Hematopoietic multipotent progenitor cell treated with erythropoietin and hydrocortisone succinate and interleukin-3 and kit ligand, for 6 days (in vitro differentiated cells): ENCODE data around the gene FBXL15.
"Not testable (repeated sequence)": the region's sequence is repeated elsewhere in the genome, so short reads cannot be mapped to it uniquely, and the experiment has no call there.

Experiments
- DNase-seq: peaks from one replicate; pipeline ENCODE4 v3.0.0-alpha.2; 2015

FBXL15 gene

GRCh38 chr10:102431452-102432124 is 11.0 kb downstream of the FBXL15 start:
- DNase-seq: peak; percentile 61

GRCh38 chr10:102432162-102432950 is 11.7 kb downstream of the FBXL15 start, which contains the start of gene CUEDC2:
Gene CUEDC2 (minus strand): TSS chr10:102432574. CDS start chr10:102425188, 7,386 bp downstream.
- DNase-seq: peak; percentile 99

DNA sequence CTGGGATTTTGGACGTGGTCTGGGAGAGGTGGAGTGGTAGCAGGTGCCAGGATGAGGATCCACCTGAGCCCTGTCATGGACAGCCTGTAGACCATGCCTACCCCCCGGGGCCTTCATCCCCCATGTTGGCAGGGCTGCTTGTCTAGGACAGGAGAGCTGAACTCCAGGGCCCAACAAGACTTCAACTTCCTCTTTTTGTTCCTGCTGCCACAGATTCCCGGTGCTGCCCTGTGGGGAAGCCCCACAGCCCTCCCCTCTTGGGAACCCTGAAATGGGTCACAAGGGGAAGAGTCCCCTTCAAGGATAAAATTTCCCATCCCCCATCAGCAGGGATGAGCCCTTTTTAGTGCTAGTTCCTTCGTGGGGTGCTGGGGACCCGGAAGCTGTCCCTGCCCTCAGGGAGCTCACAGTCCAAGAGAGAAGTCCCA is 13.0 kb downstream of the FBXL15 start:
- peak; percentile 56 for DNase-seq

GRCh38 chr10:102434394-102435132 is 13.9 kb downstream of the FBXL15 start:
- peak; percentile 50 for DNase-seq

DNA sequence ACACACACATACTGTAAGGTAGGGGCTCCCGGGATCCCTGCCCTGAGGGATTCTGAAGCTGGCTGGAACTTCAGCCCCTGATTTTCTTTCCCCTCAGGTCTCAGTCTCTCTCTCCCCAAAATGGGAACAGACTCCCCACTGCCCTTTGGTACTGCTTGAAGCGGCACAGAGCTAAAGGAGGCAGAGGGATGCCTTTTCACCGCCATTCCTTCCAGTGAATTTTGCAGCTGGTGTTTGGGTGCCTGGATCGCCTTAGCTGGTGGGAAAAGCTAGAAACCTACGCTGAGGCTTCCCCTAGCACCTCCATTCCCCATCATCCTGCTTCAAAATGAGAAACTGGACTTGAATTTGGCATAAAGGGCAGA is 14.5 kb downstream of the FBXL15 start:
- no peak for DNase-seq

DNA sequence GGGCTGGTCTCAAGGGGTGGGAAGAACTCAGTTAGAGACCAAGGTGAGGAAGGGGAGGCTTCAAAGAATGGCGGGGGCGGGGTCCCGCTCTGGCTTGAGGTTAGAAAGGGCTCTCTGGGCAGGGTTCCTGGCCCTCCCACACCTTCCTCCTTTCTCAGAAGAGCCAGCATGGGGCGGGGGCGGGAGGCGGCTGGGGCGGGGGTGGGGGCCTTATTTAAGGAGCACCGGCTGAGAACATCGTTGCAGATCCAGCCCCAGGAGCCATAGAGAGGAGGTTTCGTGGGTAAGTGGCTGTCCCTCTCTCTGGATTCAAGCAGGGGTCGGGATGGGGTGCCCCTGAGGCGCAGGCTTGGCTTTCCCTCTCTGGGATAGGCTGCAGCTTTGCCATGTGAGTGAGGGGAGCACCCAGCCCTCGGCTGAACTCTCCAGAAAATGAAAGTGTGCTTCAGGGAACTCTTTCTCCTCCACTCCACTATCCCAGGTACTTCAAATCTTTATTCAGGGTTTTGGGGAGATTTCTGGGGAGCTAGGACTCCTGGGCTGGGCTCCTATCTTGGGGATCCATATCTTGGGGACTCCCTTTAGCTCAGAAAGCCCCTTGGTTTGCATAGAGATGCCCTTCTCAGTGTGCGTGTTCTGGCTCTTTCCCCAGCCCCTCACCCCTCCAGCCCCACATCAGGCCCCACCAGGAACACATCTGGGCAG is 15.0 kb downstream of the FBXL15 start:
- peak; percentile 77 for DNase-seq

GRCh38 chr10:102436312-102436711 is 15.7 kb downstream of the FBXL15 start:
- no peak for DNase-seq

DNA sequence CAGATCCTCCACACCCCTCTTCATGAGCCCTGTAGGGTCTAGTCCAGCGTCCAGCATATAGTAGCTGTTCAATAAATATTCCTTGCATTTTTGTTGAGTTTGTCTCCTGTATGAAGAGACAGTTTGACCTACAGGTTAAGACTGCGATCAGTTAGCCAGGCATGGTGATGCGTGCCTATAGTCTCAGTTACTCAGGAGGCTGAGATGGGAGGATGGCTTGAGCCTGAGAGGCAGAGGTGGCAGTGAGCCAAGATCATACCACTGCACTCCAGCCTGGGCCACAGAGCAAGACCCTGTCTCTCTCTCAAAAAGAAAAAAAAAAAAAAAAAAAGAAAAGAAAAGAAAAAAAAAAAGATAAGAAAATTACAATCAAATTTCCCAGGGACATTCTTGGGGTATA is 16.9 kb downstream of the FBXL15 start:
- DNase-seq: no peak

GRCh38 chr10:102438374-102438773 is 17.7 kb downstream of the FBXL15 start:
- no peak for DNase-seq

DNA sequence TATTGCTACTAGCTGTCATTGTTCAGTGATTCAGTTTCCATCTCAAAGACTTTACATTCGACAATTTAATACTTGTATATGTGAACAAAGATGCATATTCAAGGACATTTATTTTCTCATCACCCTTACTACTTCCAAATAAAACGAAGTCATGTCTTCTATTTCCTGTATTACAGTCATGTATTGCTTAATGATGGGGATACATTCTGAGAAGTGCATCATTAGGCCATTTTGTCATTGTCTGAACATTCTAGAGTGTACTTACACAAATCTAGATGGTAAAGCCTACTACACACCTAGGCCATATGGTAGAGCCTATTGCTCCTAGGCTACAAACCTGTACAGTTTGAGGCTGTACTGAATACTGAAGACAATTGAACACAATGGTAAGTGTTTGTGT is 24.2 kb downstream of the FBXL15 start:
- no peak for DNase-seq

GRCh38 chr10:102449321-102450123 is 28.9 kb downstream of the FBXL15 start:
- peak; percentile 95 for DNase-seq

DNA sequence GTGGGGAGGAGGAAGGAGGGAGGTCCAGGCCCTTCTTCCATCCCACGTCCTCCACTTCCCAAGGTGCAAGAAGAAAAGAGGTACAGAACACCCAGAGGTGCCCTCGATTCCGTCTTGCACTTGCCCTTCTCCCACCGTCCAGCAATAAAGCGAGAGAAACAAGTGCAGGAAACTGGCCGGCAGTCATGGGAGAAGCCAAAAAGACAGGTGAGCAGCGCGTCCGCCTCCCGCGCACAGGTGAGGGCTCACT is 29.4 kb downstream of the FBXL15 start:
- no peak for DNase-seq

DNA sequence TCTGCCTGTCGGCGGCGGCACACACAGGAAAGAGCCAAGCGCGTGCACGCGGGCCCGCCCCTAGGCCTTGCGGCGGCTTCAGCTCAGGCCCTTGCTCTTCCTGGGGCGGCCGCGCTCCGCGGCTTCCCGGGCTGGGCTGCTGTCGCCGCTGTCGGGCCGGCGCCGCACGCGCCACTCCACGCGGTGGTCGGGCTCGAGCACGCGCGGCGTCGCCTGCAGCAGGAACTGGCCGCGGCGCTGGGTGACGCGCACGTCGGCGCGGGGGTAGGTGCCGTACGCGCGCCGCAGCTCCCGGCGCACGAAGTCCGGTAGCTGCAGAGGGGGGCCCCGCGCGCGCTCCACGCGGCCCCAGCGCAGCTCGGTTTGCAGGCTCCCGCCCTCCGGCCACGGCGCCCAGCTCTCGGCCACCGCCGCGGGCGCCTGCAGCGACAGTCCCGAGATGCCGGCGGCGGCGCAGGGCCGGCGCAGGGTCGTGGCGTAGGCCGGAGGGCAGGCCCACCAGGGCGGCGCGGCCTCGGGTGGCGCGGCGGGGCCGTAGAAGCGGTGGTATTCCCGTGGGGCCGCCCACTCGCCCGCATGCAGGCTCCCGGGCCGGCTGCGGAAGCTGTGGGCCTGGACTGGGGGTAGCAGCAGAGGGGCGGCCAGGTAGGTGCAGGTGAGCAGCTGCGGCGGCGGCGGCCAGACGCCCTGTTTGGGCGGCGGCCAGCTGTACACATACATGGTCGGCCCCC is 29.9 kb downstream of the FBXL15 start:
- DNase-seq: peak; percentile 89

DNA sequence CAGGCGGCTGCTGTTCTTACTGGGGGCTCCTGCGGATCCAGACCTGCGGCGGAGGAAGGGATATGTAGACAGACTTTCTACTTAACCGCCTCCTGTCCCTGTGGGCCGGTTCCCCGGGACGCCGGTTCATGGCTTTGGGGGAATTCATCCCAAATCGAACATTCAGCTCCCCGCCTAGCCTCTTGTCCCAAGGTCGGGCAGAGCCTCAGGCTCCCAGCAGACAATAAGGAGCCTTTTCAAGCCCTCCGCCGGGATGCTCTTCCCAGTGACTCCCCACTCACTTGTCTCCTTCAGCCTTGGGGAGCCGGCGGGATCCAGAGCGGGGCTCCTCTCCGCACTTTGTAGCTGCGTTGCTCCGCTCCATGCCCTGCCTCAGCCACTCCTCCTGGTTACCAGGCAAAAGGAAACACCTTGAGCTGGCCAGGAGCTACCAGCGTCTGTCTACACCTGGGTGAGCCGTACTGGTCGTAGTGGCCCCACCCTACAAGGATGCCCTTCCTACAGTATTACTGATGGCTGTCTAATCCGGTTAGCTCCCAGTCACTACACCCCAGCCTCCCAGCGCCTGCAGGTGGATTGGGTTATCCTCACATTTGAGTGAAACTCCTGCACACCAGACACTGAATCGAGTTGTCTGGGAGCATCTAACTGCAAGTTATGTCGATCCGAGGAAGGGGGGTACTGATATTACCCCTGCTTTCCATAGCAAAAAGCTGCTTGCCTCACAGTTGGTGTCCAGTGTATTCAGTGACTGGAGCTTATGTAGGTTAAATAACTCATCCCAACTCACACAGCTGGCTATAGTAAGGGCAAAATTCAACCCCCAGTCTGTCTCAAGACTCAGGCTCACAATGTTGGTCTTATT is 30.7 kb downstream of the FBXL15 start, which contains the start of gene C10orf95:
C10orf95 (minus strand) TSS at position 439 of the 865 bp plus-strand sequence. CDS start 450 bp downstream, outside the sequence.
- peak; percentile 48 for DNase-seq

DNA sequence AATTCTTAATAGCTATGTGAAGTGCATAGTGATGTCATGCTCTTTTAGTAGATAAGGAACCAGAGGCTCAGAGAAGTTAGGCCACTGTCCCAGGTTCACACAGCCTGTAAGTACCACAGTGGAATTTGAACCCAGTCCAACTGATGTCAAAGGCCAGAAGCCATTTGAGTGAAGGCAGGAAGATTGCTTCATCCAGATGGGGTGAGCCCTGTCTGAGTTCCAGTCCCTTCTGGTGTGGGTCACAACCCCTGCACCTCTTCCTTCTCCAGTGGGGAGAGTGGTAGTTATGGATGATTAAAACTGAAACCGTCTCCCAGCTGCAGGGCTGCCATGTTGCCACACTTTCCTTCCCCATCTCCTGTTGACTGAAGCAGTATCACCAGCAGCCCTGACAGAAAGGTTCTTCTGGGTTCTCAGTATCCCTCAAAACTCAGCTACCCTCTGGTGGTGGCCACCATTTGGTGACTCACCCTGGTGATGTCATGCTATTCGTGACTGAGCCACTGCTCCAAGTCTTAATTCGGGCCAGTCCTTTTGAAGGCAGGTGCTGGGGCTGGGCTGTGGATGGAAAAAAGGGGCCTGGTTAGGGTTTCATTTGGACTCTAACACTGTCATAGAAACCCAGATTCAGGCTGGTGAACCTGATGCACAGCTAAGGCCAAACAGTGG is 32.2 kb downstream of the FBXL15 start:
- peak; percentile 49 for DNase-seq

DNA sequence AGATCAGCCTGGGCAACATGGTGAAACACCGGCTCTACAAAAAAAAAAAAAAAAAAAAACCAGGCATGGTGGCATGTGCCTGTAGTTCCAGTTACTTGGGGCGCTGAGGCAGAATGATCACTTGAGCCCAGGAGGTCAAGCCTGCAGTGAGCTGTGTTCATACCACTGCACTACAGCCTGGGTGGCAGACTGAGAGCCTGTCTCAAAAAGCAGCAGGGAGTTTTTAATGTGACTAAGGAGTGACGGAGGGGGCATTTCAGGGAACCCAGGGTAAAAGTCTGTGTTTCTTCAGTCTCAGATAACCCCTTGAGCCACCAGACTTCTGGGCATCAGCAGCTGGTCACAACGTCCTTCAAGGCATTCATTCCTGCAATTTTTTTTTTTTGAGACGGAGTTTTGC is 32.9 kb downstream of the FBXL15 start:
- no peak for DNase-seq

GRCh38 chr10:102454662-102455487 is 34.2 kb downstream of the FBXL15 start:
- DNase-seq: not testable (repeated sequence)

GRCh38 chr10:102455893-102456471 is 35.3 kb downstream of the FBXL15 start:
- DNase-seq: no peak
